Testis (tissue), 2 donors: ENCODE measurements around the gene ALG11.

ENCODE experiments used
- CTCF ChIP-seq, 3 experiments: fragments of 450-650 bp in 2 of 3; fragments of 200-600 bp in 1 of 3; sonication (generic) in 1 of 3; IDR thresholded peaks; one replicate each; pipeline ENCODE4 v1.5.1; 2016 to 2019; ENCODE audit warnings: antibody characterized with exemption in 3 of 3, mild to moderate bottlenecking in 2 of 3, moderate library complexity in 1 of 3
- POLR2A ChIP-seq: fragments of 450-650 bp; IDR thresholded peaks from one replicate; pipeline ENCODE4 v1.6.1; 2017; ENCODE audit warnings: antibody characterized with exemption, mild to moderate bottlenecking, moderate library complexity

GRCh38 chr13:51981355-51981754 lies 30.8 kb upstream of the ALG11 start:
- TF ChIP-seq CTCF (IDR thresholded peaks at IDR 0.05) (no peak), POLR2A (no peak)
